ENCODE results near the gene PPIF. TPM values are rescaled to one million over a fixed set of nuclear protein-coding genes. Genes with fewer than 3 reads are reported as not detected.

The PPIF gene
- total RNA-seq, 1 donor from 2014 or later: 21.9 TPM

- peak; percentile 79 for DNase-seq (ENCODE audit: low spot score)
- H3K27ac Mint-ChIP-seq (ENCODE audit: unreplicated experiment): peak overlapping the region; percentile 76
- no peak overlapping the region for H3K4me3 Mint-ChIP-seq (ENCODE audit: unreplicated experiment)
- H3K27me3 Mint-ChIP-seq (ENCODE audit: unreplicated experiment): peaks cover 20% of the 10 kb centered on the region
- peaks cover 27% of the 10 kb centered on the region for H3K36me3 Mint-ChIP-seq (ENCODE audit: low read depth, unreplicated experiment)
- no peaks in the 10 kb centered on the region for H3K9me3 Mint-ChIP-seq (ENCODE audit: unreplicated experiment)
- TF ChIP-seq CTCF (IDR thresholded peaks at IDR 0.05; ENCODE audit: unreplicated experiment): peak; percentile 83
- peaks cover 71% of the 10 kb centered on the region for H3K4me1 Mint-ChIP-seq (ENCODE audit: unreplicated experiment)
Observed at GRCh38 chr10:79400146-79401004, 53.1 kb downstream of the PPIF start.

- no peak for TF ChIP-seq CTCF (IDR thresholded peaks at IDR 0.05; ENCODE audit: unreplicated experiment)
- no peaks in the 10 kb centered on the region for H3K9me3 Mint-ChIP-seq (ENCODE audit: unreplicated experiment)
- DNase-seq (ENCODE audit: low spot score): no peak
- peak overlapping the region; percentile 18 for H3K27ac Mint-ChIP-seq (ENCODE audit: unreplicated experiment)
- peaks cover 25% of the 10 kb centered on the region for H3K27me3 Mint-ChIP-seq (ENCODE audit: unreplicated experiment)
- peaks cover 80% of the 10 kb centered on the region for H3K4me1 Mint-ChIP-seq (ENCODE audit: unreplicated experiment)
- H3K36me3 Mint-ChIP-seq (ENCODE audit: low read depth, unreplicated experiment): peaks cover 24% of the 10 kb centered on the region
- no peak overlapping the region for H3K4me3 Mint-ChIP-seq (ENCODE audit: unreplicated experiment)
Observed at GRCh38 chr10:79401015-79401921, 54.0 kb downstream of the PPIF start.

- H3K4me3 Mint-ChIP-seq (ENCODE audit: unreplicated experiment): peak overlapping the region; percentile 79
- H3K27me3 Mint-ChIP-seq (ENCODE audit: unreplicated experiment): peaks cover 27% of the 10 kb centered on the region
- H3K9me3 Mint-ChIP-seq (ENCODE audit: unreplicated experiment): no peaks in the 10 kb centered on the region
- H3K4me1 Mint-ChIP-seq (ENCODE audit: unreplicated experiment): peaks cover 89% of the 10 kb centered on the region
- peak overlapping the region; percentile 86 for H3K27ac Mint-ChIP-seq (ENCODE audit: unreplicated experiment)
- peaks cover 17% of the 10 kb centered on the region for H3K36me3 Mint-ChIP-seq (ENCODE audit: low read depth, unreplicated experiment)
- TF ChIP-seq CTCF (IDR thresholded peaks at IDR 0.05; ENCODE audit: unreplicated experiment): no peak
- DNase-seq (ENCODE audit: low spot score): no peak
Observed at GRCh38 chr10:79402625-79402946, 55.3 kb downstream of the PPIF start.

GRCh38 chr10:79402951-79403350, 55.7 kb downstream of the PPIF start:
- H3K27ac Mint-ChIP-seq (ENCODE audit: unreplicated experiment): peak overlapping the region; percentile 86
- no peak for TF ChIP-seq CTCF (IDR thresholded peaks at IDR 0.05; ENCODE audit: unreplicated experiment)
- peaks cover 14% of the 10 kb centered on the region for H3K36me3 Mint-ChIP-seq (ENCODE audit: low read depth, unreplicated experiment)
- no peak for DNase-seq (ENCODE audit: low spot score)
- H3K4me1 Mint-ChIP-seq (ENCODE audit: unreplicated experiment): peaks cover 88% of the 10 kb centered on the region
- H3K27me3 Mint-ChIP-seq (ENCODE audit: unreplicated experiment): peaks cover 25% of the 10 kb centered on the region
- H3K9me3 Mint-ChIP-seq (ENCODE audit: unreplicated experiment): no peaks in the 10 kb centered on the region
- peak overlapping the region; percentile 79 for H3K4me3 Mint-ChIP-seq (ENCODE audit: unreplicated experiment)
